ENCODE results near the gene ZNF431.
"Not testable (repeated sequence)": the region's sequence is repeated elsewhere in the genome, so short reads cannot be mapped to it uniquely, and the experiment has no call there.

The ZNF431 gene

DNA sequence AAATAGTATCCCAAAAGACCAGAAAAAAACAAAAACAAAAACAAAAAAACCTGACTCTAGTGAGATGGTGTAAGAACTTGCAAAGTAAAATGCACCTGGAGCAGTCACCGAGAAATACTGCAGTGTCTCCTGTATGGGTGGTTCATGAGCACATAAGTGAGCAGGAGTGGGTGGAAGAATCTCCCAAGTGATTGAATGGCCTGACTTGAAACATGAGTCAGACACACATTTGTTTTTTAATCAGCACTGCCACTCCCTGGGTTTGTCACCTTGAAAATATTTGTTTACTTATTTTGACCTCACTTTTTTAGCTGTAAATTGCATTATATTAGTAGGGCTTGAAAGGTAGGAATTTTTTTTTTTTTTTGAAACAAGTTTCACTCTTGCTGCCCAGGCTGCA lies 2.0 kb downstream of the ZNF431 start:
- DNase-seq (ENCODE audit: low read depth in 2 of 2, low spot score in 1 of 2) = no peak

DNA sequence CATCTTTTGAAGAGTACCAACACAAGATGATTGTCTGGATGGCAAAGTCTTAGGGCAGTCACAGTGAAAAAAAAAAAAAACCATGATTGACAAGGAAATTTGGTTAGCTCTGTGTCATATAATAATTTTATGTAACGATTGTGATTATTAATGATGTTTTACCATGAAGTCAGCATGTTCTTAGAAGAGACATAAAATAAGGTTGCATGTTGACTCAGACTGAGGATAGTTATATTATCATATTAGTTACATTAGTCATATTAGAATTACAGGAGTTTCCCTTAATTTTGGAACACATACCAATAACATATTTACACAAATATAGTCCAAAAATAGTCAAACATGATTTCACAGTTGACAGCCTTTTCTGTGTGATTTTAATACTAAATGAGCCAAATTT lies 5.7 kb downstream of the ZNF431 start:
- no peak for DNase-seq (ENCODE audit: low read depth in 2 of 2, low spot score in 1 of 2)

DNA sequence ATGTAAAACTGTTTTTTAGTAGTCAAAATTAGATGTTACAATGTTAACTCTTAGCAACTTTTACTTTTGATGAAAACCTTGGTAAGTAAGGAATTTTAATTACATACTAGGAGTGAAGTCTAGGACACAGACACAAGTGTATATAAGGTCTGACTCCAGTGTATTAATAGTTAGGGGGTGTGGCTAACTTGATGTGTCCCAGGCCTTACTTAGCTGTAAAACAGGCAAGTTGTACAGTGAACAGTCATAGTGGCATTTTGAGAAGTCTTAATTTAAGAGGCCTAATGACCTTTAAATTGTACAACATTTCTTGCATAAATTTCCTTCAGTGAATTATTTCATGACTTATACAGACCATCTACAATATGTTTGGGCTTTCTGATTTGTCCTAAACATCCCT lies 6.8 kb downstream of the ZNF431 start:
- no peak for DNase-seq (ENCODE audit: low read depth in 2 of 2, low spot score in 1 of 2)

DNA sequence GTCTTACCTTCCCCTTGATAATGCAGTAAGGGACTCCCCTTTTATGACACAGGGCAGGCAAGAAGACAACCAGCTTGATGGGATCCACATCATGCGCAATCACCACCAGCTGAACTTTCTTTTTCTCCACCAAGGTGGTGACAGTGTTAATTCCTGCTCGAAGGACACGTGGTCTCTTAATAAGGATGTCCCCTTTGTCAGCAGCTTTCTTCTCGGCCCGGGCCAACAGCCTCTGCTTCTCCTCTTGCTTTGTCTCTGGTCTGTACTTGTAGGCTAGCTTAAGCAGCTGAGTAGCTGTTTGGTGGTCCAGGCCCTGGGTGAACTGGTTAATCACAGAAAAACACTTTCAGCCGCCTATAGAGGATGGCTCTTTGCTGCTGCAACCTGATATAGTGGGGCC lies 8.0 kb downstream of the ZNF431 start:
- no peak for DNase-seq (ENCODE audit: low read depth in 2 of 2, low spot score in 1 of 2)

DNA sequence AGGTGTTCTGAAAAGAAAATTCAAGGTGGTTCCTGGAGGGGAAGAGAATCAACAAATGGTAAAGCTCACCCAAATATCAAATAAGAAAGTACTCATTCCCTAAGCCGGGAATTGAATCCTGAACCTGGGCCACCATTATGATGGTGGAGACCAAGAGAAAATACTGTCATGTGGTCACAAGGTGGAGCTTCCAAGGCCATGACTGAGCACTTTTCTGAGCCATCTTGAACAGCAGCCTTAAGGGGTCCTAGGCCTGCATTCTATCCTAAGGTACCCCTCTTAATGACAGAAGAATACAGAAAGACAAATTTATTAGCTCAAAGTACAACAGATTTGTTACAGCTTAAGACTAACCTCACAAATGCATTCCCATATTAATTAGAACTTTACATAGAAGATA lies 9.6 kb downstream of the ZNF431 start:
- DNase-seq (ENCODE audit: low read depth in 2 of 2, low spot score in 1 of 2) = no peak

DNA sequence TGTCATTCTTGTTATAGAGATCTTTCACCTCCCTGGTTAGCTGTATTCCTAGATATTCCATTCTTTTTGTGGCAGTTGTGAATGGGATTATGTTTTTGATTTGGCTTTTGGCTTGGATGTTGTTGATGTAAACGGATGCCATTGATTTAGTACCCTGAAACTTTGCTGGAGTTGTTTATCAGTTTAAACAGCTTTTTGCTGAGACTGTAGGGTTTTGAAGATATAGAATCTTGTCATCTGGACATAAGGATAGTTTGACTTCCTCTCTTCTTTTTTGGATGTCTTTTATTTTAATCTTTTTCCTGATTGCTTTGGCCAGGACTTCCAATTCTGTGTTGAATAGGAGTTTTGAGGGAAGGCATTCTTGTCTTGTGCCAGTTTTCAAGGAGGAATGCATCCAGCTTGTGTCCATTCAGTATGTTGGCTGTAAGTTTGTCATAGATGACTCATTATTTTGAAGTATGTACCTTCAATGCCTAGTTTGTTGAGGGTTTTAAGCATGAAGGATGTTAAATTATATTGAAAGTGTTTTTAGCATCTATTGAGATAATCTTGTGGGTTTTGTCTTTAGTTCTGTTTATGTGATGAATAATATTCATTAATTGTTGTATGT lies 16.8 kb downstream of the ZNF431 start:
- DNase-seq (ENCODE audit: low read depth in 2 of 2, low spot score in 1 of 2) = no peak

DNA sequence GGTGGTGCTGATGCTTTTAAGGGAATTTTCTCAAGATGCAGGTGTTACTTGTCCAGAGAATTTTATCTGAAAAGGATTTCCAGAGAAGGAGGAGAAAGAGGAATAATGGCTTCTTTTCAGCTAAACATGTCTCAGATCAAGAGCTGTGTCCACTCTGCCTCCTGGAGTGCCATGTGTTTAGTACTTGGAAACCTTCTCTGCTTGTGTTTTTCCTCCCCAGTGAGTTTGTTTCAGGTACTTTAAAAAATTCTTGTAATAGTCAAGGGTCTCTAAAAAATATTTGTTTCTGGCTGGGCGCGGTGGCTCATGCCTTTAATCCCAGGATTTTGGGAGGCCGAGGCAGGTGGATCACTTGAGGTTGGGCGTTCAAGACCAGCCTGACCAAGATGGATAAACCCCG lies 22.7 kb downstream of the ZNF431 start:
- no peak for DNase-seq (ENCODE audit: low read depth in 2 of 2, low spot score in 1 of 2)

DNA sequence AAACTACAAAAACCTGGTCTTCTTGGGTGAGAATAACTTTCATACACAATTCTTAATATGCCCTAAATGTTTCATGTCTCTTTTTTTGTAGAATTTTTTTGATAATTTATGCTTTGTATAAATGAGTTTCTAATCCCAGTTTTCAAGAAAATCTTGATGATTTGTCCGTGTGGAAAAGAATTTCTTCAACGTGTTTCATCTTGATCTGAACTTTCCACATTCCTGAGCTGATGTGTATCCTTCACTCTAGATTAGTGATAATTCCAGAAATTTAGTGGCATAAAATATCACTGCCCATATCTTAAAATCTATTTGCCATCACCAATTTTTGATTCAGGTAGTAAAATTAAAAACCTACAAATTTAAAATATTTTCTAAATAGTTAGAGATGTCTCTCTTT lies 24.6 kb downstream of the ZNF431 start:
- no peak for DNase-seq (ENCODE audit: low read depth in 2 of 2, low spot score in 1 of 2)

DNA sequence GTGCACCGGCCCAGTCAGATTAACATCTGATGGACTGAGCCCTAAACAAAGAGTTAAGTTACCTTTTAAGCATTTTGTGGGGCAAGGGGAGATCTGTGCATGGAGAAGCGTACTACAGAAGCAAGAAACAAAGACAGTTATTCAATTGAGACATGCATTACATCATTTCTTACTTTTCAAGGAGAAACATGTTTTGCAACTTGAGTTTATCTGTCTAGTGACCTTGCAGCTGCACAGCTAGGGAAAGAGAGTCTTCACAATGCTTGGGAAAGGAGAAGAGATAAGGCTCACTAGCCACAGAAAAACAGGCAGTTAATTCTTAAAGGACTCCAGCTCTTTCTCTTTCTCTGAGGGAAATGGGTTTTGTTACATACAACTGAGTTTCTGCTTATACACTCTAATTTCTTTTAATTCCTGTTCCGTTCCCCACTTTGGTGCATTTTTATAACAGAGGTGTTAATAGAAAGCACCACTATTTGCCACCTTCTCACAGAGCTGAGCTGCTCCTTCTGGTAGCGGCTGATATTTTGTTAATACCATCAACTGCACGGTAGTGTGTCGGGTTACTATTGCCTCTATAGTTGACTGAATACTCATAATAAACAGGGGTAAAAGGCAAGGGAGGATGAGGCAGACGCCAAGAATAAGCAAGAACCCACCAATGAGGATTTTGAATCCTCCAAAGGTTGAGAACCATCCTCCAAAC lies 55.9 kb downstream of the ZNF431 start:
- no peak for DNase-seq (ENCODE audit: low read depth in 2 of 2, low spot score in 1 of 2)

DNA sequence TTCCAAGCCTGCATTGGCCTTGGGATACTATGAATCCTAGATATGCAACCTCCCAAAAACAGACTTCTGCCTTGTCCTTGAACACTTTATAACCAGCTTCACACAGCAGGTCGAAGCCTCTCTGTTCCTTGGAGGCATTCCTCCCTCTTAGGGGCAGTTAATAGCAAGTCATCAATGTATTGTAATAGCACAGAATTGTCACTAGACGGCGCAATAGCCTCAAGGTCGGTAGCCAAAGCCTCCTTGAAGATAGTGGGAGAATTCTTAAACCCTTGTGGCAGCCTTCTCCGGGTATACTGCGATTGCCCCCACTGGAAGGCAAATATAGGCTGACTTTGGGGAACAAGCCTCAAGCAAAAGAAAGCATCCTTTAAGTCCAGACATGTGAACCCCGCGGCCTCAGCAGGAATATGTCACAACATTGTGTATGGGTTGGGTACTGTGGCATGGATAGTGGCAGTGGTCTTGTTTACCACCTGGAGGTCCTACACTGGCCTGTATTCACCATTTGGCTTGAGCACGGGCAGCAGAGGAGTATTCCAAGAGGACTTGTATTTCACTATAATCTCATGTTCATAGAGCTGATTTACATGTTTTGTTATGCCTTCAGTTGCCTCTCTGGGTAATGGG lies 61.1 kb downstream of the ZNF431 start:
- no peak for DNase-seq (ENCODE audit: low read depth in 2 of 2, low spot score in 1 of 2)

DNA sequence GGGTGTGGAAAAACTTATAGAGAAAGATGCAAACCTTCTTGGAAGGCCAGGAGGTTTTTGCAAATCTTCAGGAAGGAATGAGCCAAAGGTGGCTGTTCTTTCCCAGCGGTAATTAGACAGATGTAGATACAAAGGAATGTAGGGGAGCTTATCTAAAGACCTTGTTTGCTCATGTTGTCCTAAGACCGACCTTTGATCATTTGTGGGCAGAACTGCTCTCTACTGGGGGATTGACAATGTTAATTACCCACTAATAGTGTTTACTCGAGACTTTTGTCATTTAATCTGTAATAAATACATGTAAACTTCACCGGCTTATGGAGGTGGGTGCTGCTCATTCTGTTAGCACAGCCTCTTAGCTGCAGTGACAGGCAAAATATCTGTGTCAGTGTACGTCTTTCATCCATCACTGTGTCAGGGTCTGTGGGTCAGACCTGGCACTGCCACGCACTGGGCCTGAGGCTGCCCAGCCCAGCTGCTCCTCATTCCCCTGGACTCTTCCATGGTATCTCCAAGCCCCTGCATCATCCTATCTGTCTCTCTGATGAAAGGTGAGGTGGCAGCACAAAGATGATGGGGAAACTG lies 68.3 kb downstream of the ZNF431 start:
- no peak for DNase-seq (ENCODE audit: low read depth in 2 of 2, low spot score in 1 of 2)

DNA sequence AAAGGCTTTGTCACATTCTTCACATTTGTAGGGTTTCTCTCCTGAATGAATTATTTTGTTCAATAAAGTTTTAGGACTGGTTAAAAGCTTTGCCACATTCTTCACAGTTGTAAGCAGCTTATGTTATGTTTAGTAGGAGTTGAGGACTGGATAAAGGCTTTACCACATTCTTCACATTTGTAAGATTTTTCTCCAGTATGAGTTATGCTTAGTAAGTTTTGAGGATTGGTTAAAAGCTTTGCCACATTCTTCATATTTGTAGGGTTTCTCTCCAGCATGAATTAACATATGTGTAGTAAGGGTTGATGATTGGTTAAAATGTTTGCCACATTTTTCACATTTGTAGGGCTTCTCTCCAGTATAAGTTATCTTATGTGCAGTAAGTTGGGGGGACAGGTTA lies 79.9 kb downstream of the ZNF431 start:
- no peak for DNase-seq (ENCODE audit: low read depth in 2 of 2, low spot score in 1 of 2)

DNA sequence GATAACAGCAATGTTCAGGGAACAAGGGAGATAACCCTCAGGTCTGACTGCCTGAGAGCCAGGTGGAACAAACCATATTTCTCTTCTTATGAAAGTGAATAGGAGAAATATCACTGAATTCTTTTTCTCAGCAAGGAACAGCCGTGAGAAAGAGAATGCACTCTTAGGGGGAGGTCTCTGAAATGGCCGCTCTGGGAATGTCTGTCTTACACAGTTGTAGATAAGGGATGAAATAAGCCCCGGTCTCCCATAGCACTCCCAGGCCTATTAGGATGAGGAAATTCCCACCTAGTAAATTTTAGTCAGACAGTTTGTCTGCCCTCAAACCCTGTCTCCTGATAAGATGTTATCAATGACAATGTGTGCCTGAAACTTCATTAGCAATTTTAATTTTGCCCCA lies 88.1 kb downstream of the ZNF431 start:
- DNase-seq (ENCODE audit: low read depth in 2 of 2, low spot score in 1 of 2) = not testable (repeated sequence)

DNA sequence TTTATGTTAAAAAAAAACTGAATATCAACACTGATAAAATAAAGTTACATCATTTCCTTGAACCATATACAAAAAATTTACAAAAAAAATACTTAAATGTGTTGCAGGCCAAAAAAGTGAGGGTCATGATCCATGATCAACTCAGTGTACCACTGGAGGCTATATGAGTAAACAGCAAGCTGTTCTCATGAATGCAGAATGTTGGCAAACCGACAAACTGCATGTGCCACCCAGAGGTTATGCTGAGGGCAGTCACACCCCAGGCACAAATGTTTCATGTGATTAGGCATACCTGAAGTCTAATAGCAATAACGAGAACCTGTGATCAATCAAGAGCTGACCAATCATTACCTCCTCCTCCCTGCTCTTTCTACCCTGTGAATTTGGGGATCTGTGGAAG lies 91.9 kb downstream of the ZNF431 start:
- no peak for DNase-seq (ENCODE audit: low read depth in 2 of 2, low spot score in 1 of 2)

DNA sequence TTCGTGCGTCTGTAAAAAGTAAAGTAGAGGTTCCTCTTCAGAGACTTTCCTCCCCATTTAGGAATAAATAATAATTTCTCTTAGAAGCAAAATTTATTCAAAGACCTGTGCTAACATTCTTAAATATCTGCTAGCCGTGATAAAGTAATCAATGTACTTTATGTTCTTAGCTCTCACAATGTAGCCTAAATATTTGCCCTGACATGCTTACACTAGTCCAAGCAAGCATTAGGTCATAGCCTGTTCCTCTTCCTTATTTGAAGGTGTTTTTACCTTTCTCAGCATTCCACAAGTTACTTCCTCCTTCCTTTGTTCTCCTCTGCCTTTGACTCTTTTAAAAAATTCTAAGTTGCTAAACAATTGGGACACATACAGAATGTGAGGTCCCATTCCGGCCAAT lies 94.9 kb downstream of the ZNF431 start:
- not testable (repeated sequence) for DNase-seq (ENCODE audit: low read depth in 2 of 2, low spot score in 1 of 2)

DNA sequence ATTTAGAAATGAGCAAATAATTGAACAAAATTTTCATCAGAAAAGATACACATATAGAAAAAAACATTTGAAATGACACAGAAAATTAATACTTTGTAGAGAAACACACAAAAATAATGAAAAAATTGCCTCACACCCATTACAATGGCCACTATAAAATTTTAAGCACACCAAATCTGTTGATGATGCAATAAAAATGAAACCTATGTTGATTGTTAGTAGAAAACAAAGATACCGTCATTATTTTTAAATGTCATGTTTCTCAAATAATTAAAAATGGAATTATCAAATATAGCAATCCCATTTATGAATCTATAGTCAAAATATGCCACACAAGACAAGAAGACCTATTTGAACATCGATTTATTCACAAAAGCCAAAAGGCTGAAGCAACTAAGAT lies 96.8 kb downstream of the ZNF431 start:
- DNase-seq (ENCODE audit: low read depth in 2 of 2, low spot score in 1 of 2) = no peak

All from stimulated activated CD8-positive, alpha-beta memory T cell treated with anti-CD3 and anti-CD28 coated beads, Interleukin-4, amount 100 ng/mL, for 4 hours (primary cell).